C4-2B (cell line): ENCODE measurements around the gene SIK3.

Experiments
- ZFX ChIP-seq: fragments of 450-650 bp; IDR thresholded peaks from 2 replicates; pipeline ENCODE4 v1.6.1; 2017
- TF ChIP-seq, protein P1 (sequence below): fragments of 450-650 bp; conservative IDR thresholded peaks from 2 replicates; pipeline ENCODE4 v1.5.1; 2017; ENCODE audit warnings: mild to moderate bottlenecking

DNA sequence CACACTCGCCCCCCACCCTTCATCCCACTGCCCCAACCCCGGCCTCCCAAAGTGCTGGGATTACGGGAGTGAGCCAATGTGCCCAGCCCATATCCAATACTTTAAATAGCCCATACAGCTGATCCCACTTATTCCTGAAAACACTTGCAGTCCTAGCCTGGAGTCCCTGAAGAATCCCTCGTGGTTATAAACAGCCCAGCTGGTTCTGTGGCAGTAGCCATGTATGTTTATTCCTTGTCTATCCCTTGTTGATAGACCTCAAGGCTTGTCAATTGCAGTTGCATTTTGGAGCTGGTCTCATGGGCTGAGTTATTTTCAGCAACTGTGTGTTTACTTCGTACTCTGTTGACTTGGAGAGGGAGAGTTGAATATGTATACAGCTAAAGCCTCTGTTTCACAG is 24.3 kb upstream of the SIK3 start:
- TF ChIP-seq, protein P1, sequence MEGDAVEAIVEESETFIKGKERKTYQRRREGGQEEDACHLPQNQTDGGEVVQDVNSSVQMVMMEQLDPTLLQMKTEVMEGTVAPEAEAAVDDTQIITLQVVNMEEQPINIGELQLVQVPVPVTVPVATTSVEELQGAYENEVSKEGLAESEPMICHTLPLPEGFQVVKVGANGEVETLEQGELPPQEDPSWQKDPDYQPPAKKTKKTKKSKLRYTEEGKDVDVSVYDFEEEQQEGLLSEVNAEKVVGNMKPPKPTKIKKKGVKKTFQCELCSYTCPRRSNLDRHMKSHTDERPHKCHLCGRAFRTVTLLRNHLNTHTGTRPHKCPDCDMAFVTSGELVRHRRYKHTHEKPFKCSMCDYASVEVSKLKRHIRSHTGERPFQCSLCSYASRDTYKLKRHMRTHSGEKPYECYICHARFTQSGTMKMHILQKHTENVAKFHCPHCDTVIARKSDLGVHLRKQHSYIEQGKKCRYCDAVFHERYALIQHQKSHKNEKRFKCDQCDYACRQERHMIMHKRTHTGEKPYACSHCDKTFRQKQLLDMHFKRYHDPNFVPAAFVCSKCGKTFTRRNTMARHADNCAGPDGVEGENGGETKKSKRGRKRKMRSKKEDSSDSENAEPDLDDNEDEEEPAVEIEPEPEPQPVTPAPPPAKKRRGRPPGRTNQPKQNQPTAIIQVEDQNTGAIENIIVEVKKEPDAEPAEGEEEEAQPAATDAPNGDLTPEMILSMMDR, result no peak
- no peak for TF ChIP-seq ZFX
